ENCODE results near the gene FMN2.
"Not testable (repeated sequence)": the region's sequence is repeated elsewhere in the genome, so short reads cannot be mapped to it uniquely, and the experiment has no call there.

Gene FMN2

GRCh38 chr1:240404286-240404685, 312.6 kb downstream of the FMN2 start:
- Histone ChIP-seq H3K9me3 (ENCODE audit: control insufficient read depth, insufficient read depth, low read depth, low read length) (no peaks in the 10 kb centered on the region), H3K27me3 (ENCODE audit: control insufficient read depth, insufficient read depth, low read length) (no peaks in the 10 kb centered on the region), H3K36me3 (ENCODE audit: control insufficient read depth, insufficient read depth, low read length) (no peaks in the 10 kb centered on the region), H3K4me1 (ENCODE audit: control insufficient read depth, insufficient read depth, low read length) (no peaks in the 10 kb centered on the region), H3K9ac (ENCODE audit: low read length) (no peak overlapping the region), H3K27ac (ENCODE audit: low read depth, low read length) (no peak overlapping the region), H3K4me3 (ENCODE audit: low read depth, low read length) (no peak overlapping the region)

- Histone ChIP-seq H3K4me3 (ENCODE audit: low read depth, low read length) (no peak overlapping the region), H3K9ac (ENCODE audit: low read length) (no peak overlapping the region), H3K9me3 (ENCODE audit: control insufficient read depth, insufficient read depth, low read depth, low read length) (no peaks in the 10 kb centered on the region), H3K27me3 (ENCODE audit: control insufficient read depth, insufficient read depth, low read length) (no peaks in the 10 kb centered on the region), H3K36me3 (ENCODE audit: control insufficient read depth, insufficient read depth, low read length) (no peaks in the 10 kb centered on the region), H3K4me1 (ENCODE audit: control insufficient read depth, insufficient read depth, low read length) (no peaks in the 10 kb centered on the region), H3K27ac (ENCODE audit: low read depth, low read length) (no peak overlapping the region)
Observed at GRCh38 chr1:240405751-240406150, 314.1 kb downstream of the FMN2 start.

DNA sequence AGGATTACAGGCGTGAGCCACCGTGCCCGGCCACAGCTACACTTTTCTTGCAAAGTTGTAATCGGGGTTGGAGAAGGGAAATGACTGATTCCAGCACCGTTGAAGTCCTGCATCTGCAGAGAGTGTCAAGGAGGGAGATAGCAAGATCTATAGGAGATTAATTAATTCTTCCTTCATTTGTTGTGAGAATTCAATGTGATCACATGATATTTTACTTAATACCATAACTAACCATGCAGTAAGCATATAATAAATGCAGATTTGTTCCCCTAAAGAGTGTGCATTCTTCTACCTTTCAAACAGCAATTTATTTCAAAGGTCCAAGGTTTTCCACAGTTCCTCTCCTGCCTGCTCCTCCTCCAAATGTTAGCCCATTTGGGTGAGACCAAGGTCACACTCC, 315.7 kb downstream of the FMN2 start:
- Histone ChIP-seq H3K4me1 (ENCODE audit: control insufficient read depth, insufficient read depth, low read length) (no peaks in the 10 kb centered on the region), H3K36me3 (ENCODE audit: control insufficient read depth, insufficient read depth, low read length) (no peaks in the 10 kb centered on the region)

DNA sequence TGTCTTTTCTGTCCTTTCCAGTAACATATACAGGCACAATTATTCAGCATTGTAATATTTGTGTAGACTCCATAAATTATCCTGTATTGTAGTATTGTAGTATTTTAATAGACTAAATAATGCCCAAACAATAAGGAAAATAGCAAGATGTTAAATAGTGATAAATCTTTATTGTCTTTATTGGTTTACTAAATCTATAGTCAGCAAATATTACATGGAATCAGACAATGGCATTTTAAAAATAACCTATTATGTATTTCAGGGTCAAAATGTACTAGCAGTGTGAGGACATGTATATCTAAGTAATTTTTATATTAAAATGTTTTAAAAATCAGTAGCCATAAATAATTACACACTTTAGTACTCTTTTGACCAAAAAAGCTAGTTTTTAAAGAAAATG, 317.9 kb downstream of the FMN2 start:
- Histone ChIP-seq H3K4me1 (ENCODE audit: control insufficient read depth, insufficient read depth, low read length) (no peaks in the 10 kb centered on the region), H3K36me3 (ENCODE audit: control insufficient read depth, insufficient read depth, low read length) (no peaks in the 10 kb centered on the region), H3K9me3 (ENCODE audit: control insufficient read depth, insufficient read depth, low read depth, low read length) (no peaks in the 10 kb centered on the region), H3K27ac (ENCODE audit: low read depth, low read length) (no peak overlapping the region), H3K27me3 (ENCODE audit: control insufficient read depth, insufficient read depth, low read length) (no peaks in the 10 kb centered on the region), H3K4me3 (ENCODE audit: low read depth, low read length) (no peak overlapping the region), H3K9ac (ENCODE audit: low read length) (no peak overlapping the region)

More for the DNA sequence above, 315.7 kb downstream of the FMN2 start:
- no peaks in the 10 kb centered on the region for H3K9me3 ChIP-seq (ENCODE audit: control insufficient read depth, insufficient read depth, low read depth, low read length)
- no peak overlapping the region for H3K9ac ChIP-seq (ENCODE audit: low read length)
- no peak overlapping the region for H3K27ac ChIP-seq (ENCODE audit: low read depth, low read length)
- H3K4me3 ChIP-seq (ENCODE audit: low read depth, low read length), result no peak overlapping the region
- H3K27me3 ChIP-seq (ENCODE audit: control insufficient read depth, insufficient read depth, low read length), result no peaks in the 10 kb centered on the region

GRCh38 chr1:240413732-240414131, 322.0 kb downstream of the FMN2 start:
- no peak overlapping the region for H3K27ac ChIP-seq (ENCODE audit: low read depth, low read length)
- no peaks in the 10 kb centered on the region for H3K27me3 ChIP-seq (ENCODE audit: control insufficient read depth, insufficient read depth, low read length)
- H3K4me1 ChIP-seq (ENCODE audit: control insufficient read depth, insufficient read depth, low read length), result no peaks in the 10 kb centered on the region
- H3K4me3 ChIP-seq (ENCODE audit: low read depth, low read length), result no peak overlapping the region
- no peak overlapping the region for H3K9ac ChIP-seq (ENCODE audit: low read length)
- H3K9me3 ChIP-seq (ENCODE audit: control insufficient read depth, insufficient read depth, low read depth, low read length), result no peaks in the 10 kb centered on the region
- H3K36me3 ChIP-seq (ENCODE audit: control insufficient read depth, insufficient read depth, low read length), result no peaks in the 10 kb centered on the region

DNA sequence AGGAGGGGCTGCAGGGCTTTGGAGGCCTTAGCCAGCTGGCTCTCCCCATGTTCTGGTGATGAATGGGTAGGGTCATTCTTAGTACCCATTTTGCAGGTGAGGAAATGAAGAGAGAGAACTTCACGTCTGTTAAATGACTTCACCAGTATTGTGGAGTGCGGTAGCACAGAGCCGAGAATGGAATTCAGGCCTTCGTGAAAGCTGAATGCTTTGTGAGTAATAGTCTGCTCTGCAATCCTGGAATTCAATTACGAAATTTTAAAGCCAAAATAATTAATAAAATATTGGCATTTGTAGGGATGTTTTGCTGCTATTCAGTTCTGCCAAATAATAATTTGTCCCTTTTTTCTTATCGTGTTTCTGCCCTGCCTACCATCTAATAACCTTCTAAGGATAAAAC, 322.6 kb downstream of the FMN2 start:
- H3K27ac ChIP-seq (ENCODE audit: low read depth, low read length), result no peak overlapping the region
- H3K4me1 ChIP-seq (ENCODE audit: control insufficient read depth, insufficient read depth, low read length), result no peaks in the 10 kb centered on the region
- no peaks in the 10 kb centered on the region for H3K9me3 ChIP-seq (ENCODE audit: control insufficient read depth, insufficient read depth, low read depth, low read length)
- H3K4me3 ChIP-seq (ENCODE audit: low read depth, low read length), result no peak overlapping the region
- H3K9ac ChIP-seq (ENCODE audit: low read length), result no peak overlapping the region
- H3K27me3 ChIP-seq (ENCODE audit: control insufficient read depth, insufficient read depth, low read length), result no peaks in the 10 kb centered on the region
- H3K36me3 ChIP-seq (ENCODE audit: control insufficient read depth, insufficient read depth, low read length), result no peaks in the 10 kb centered on the region

DNA sequence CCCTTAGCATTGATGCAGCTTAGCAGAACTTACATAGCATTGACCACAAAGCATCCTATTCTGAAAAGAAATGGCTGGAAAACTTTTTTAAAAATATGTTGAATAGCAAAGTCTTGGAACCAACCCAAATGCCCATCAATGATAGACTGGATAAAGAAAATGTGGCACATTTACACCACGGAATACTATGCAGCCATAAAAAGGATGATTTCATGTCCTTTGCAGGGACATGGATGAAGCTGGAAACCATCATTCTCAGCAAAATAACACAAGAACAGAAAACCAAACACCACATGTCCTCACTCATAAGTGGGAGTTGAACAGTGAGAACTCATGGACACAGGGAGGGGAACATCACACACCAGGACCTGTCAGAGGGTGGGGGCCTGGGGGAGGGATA, 323.3 kb downstream of the FMN2 start:
- H3K27me3 ChIP-seq (ENCODE audit: control insufficient read depth, insufficient read depth, low read length); H3K4me1 ChIP-seq (ENCODE audit: control insufficient read depth, insufficient read depth, low read length); H3K4me3 ChIP-seq (ENCODE audit: low read depth, low read length); H3K36me3 ChIP-seq (ENCODE audit: control insufficient read depth, insufficient read depth, low read length); H3K27ac ChIP-seq (ENCODE audit: low read depth, low read length); H3K9ac ChIP-seq (ENCODE audit: low read length); H3K9me3 ChIP-seq (ENCODE audit: control insufficient read depth, insufficient read depth, low read depth, low read length): not testable (repeated sequence)

GRCh38 chr1:240415532-240415931, 323.8 kb downstream of the FMN2 start:
- Histone ChIP-seq H3K36me3 (ENCODE audit: control insufficient read depth, insufficient read depth, low read length) (no peaks in the 10 kb centered on the region), H3K4me3 (ENCODE audit: low read depth, low read length) (no peak overlapping the region), H3K9me3 (ENCODE audit: control insufficient read depth, insufficient read depth, low read depth, low read length) (no peaks in the 10 kb centered on the region), H3K27ac (ENCODE audit: low read depth, low read length) (no peak overlapping the region), H3K27me3 (ENCODE audit: control insufficient read depth, insufficient read depth, low read length) (no peaks in the 10 kb centered on the region), H3K9ac (ENCODE audit: low read length) (no peak overlapping the region), H3K4me1 (ENCODE audit: control insufficient read depth, insufficient read depth, low read length) (no peaks in the 10 kb centered on the region)

- Histone ChIP-seq H3K4me1 (ENCODE audit: control insufficient read depth, insufficient read depth, low read length) (no peaks in the 10 kb centered on the region), H3K9ac (ENCODE audit: low read length) (no peak overlapping the region), H3K27ac (ENCODE audit: low read depth, low read length) (no peak overlapping the region), H3K9me3 (ENCODE audit: control insufficient read depth, insufficient read depth, low read depth, low read length) (no peaks in the 10 kb centered on the region), H3K4me3 (ENCODE audit: low read depth, low read length) (no peak overlapping the region), H3K27me3 (ENCODE audit: control insufficient read depth, insufficient read depth, low read length) (no peaks in the 10 kb centered on the region), H3K36me3 (ENCODE audit: control insufficient read depth, insufficient read depth, low read length) (no peaks in the 10 kb centered on the region)
Observed at GRCh38 chr1:240417317-240417716, 325.6 kb downstream of the FMN2 start.

- no peaks in the 10 kb centered on the region for H3K36me3 ChIP-seq (ENCODE audit: control insufficient read depth, insufficient read depth, low read length)
- H3K27me3 ChIP-seq (ENCODE audit: control insufficient read depth, insufficient read depth, low read length), result no peaks in the 10 kb centered on the region
- H3K4me1 ChIP-seq (ENCODE audit: control insufficient read depth, insufficient read depth, low read length), result no peaks in the 10 kb centered on the region
- no peak overlapping the region for H3K4me3 ChIP-seq (ENCODE audit: low read depth, low read length)
- no peak overlapping the region for H3K9ac ChIP-seq (ENCODE audit: low read length)
- H3K27ac ChIP-seq (ENCODE audit: low read depth, low read length), result no peak overlapping the region
- H3K9me3 ChIP-seq (ENCODE audit: control insufficient read depth, insufficient read depth, low read depth, low read length), result no peaks in the 10 kb centered on the region
Observed at GRCh38 chr1:240420766-240421165, 329.1 kb downstream of the FMN2 start.

- Histone ChIP-seq H3K9me3 (ENCODE audit: control insufficient read depth, insufficient read depth, low read depth, low read length) (no peaks in the 10 kb centered on the region), H3K27me3 (ENCODE audit: control insufficient read depth, insufficient read depth, low read length) (no peaks in the 10 kb centered on the region), H3K27ac (ENCODE audit: low read depth, low read length) (no peak overlapping the region), H3K4me1 (ENCODE audit: control insufficient read depth, insufficient read depth, low read length) (no peaks in the 10 kb centered on the region), H3K4me3 (ENCODE audit: low read depth, low read length) (no peak overlapping the region), H3K36me3 (ENCODE audit: control insufficient read depth, insufficient read depth, low read length) (no peaks in the 10 kb centered on the region), H3K9ac (ENCODE audit: low read length) (no peak overlapping the region)
Observed at GRCh38 chr1:240423246-240423924, 331.7 kb downstream of the FMN2 start.
